Neural cell (in vitro differentiated cells): ENCODE results near the gene MYEOV.

Experiments used
- EP300 ChIP-seq: fragments of 450-650 bp; conservative IDR thresholded peaks from 2 replicates; pipeline ENCODE4 v1.6.1; 2014; ENCODE audit warnings: antibody characterized with exemption, mild to moderate bottlenecking, moderate library complexity; ENCODE audit not compliant: poor library complexity, severe bottlenecking
- TF ChIP-seq, protein P1 (sequence below): fragments of 450-650 bp; IDR thresholded peaks from 2 replicates; pipeline ENCODE4 v1.5.1; 2014; ENCODE audit warnings: antibody characterized with exemption, mild to moderate bottlenecking, moderate library complexity; ENCODE audit not compliant: poor library complexity, severe bottlenecking

DNA sequence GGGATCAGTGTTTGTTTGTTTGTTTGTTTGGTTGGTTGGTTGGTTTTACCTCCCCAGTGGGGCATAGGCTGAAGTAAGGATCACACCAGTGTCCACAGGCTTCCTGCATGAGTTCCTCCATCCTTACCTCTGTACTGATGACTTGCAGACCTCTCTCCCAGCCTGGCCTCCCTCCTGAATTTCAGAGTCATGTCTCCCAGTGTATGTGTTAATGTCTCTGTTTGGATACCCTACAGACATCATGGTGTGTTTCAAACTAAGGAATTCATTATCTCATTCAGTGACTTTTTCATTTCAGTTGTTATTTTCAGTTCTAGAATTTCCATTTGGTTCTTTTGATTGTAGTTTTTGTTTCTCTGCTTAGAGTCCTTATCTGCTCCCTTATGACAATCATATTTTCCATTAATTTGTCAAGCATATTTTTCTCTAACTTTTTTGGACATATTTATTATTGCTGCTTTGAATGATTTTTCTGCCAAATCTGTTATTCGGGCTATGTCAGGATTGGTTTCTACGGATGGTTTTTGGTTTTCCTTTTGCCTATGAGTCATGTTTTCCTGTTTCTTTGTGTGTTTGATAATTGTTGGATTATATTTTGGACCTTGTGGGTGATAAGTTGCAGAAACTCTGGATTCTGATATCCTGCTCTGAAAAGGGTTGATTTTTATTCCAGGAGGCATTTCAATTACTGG, 23.6 kb downstream of the MYEOV start:
- TF ChIP-seq, protein P1, sequence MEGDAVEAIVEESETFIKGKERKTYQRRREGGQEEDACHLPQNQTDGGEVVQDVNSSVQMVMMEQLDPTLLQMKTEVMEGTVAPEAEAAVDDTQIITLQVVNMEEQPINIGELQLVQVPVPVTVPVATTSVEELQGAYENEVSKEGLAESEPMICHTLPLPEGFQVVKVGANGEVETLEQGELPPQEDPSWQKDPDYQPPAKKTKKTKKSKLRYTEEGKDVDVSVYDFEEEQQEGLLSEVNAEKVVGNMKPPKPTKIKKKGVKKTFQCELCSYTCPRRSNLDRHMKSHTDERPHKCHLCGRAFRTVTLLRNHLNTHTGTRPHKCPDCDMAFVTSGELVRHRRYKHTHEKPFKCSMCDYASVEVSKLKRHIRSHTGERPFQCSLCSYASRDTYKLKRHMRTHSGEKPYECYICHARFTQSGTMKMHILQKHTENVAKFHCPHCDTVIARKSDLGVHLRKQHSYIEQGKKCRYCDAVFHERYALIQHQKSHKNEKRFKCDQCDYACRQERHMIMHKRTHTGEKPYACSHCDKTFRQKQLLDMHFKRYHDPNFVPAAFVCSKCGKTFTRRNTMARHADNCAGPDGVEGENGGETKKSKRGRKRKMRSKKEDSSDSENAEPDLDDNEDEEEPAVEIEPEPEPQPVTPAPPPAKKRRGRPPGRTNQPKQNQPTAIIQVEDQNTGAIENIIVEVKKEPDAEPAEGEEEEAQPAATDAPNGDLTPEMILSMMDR = no peak
- TF ChIP-seq EP300 = no peak
